CD4-positive, alpha-beta T cell (primary cell): Measurements from ENCODE around the gene IFIT1. TPM values are rescaled to one million over a fixed set of nuclear protein-coding genes. Genes with fewer than 3 reads are reported as not detected.

Experiments
- ATAC-seq: fragments of 200-7000 bp; cut with Tn5 transposase; one replicate; pipeline ENCODE4 v1.10.0; 2022; ENCODE audit warnings: mild to moderate bottlenecking; ENCODE audit not compliant: poor library complexity
- CTCF ChIA-PET: fragments of 350-600 bp; sonication (Branson Sonifier 250); formaldehyde crosslinking; loops from one replicate; lab custom pipeline; 2021; ENCODE audit warnings: antibody characterized with exemption, inconsistent platforms; lab: Charles Lee
- POLR2A ChIA-PET: fragments of 350-600 bp; sonication (Branson Sonifier 250); formaldehyde crosslinking; loops from one replicate; lab custom pipeline; 2021; ENCODE audit warnings: antibody characterized with exemption, inconsistent platforms; lab: Charles Lee
- DNase-seq, 14 experiments: peaks; one replicate each; pipeline ENCODE4 v3.0.0-alpha.2; 2013 to 2020; ENCODE audit warnings: mixed read lengths in 2 of 14
- H3K27ac ChIP-seq, 2 donors: one replicate each; pipeline versions ENCODE4 v1.5.1 to v1.7.0; 2013; ENCODE audit warnings: low read length in 2 of 2, low read depth in 1 of 2, mild to moderate bottlenecking in 1 of 2
- H3K27me3 ChIP-seq, 2 experiments: 1 replicate in 1 of 2; 2 replicates in 1 of 2; pipeline versions ENCODE4 v1.6.1 to v1.7.0; 2013; ENCODE audit warnings: low read length in 2 of 2, control low read depth in 1 of 2, mild to moderate bottlenecking in 1 of 2, moderate library complexity in 1 of 2; ENCODE audit not compliant: insufficient read depth in 2 of 2, control insufficient read depth in 1 of 2
- H3K36me3 ChIP-seq: one replicate; pipeline ENCODE4 v1.6.1; 2013; ENCODE audit warnings: low read length, control low read depth; ENCODE audit not compliant: insufficient read depth
- H3K4me1 ChIP-seq: one replicate; pipeline ENCODE4 v1.6.1; 2013; ENCODE audit warnings: low read length, control low read depth; ENCODE audit not compliant: insufficient read depth
- H3K4me3 ChIP-seq: one replicate; pipeline ENCODE4 v1.5.1; 2013; ENCODE audit warnings: mild to moderate bottlenecking, low read length, moderate library complexity
- H3K9me3 ChIP-seq, 2 experiments: 1 replicate in 1 of 2; 2 replicates in 1 of 2; pipeline versions ENCODE4 v1.6.1 to v1.7.0; 2013; ENCODE audit warnings: low read length in 2 of 2, mild to moderate bottlenecking in 2 of 2, control low read depth in 1 of 2, moderate library complexity in 1 of 2; ENCODE audit not compliant: control insufficient read depth in 1 of 2, insufficient read depth in 1 of 2
- H3K27ac Mint-ChIP-seq: one replicate; pipeline ENCODE4 v1.8.0; 2020; ENCODE audit warnings: mixed read lengths
- H3K27me3 Mint-ChIP-seq: one replicate; pipeline ENCODE4 v1.8.0; 2021; ENCODE audit warnings: mixed read lengths
- H3K36me3 Mint-ChIP-seq: one replicate; pipeline ENCODE4 v1.8.0; 2021; ENCODE audit warnings: low read depth, mixed read lengths
- H3K4me1 Mint-ChIP-seq: one replicate; pipeline ENCODE4 v1.8.0; 2021; ENCODE audit warnings: low read depth, mixed read lengths
- H3K4me3 Mint-ChIP-seq: one replicate; pipeline ENCODE4 v1.8.0; 2020; ENCODE audit warnings: mild to moderate bottlenecking, mixed read lengths
- H3K9me3 Mint-ChIP-seq: one replicate; pipeline ENCODE4 v1.8.0; 2020; ENCODE audit warnings: mixed read lengths
- intact Hi-C, 2 experiments: fragments of 100-400 bp; cut with DNase I in 1 of 2; cut with micrococcal nuclease in 1 of 2; formaldehyde crosslinking; loops; one replicate each; pipeline versions ENCODE4 v1.15.1 to v1.9.0; 2023 to 2025; cut with DNase I, micrococcal nuclease
- total RNA-seq, 174 experiments: library from RNA in 2 of 174; stranded (reverse) in 2 of 174; gene quantifications; one replicate each; pipeline ENCODE4 v1.2.3 and lab custom pipeline; 2021 to 2026
- TF ChIP-seq, protein P1 (sequence below): fragments of 200-600 bp; IDR thresholded peaks from one replicate; pipeline ENCODE4 v1.8.0; 2022; ENCODE audit warnings: antibody characterized with exemption, mild to moderate bottlenecking

IFIT1 gene
- total RNA-seq, 2 experiments from 2014 or later = 5.1 to 6.2 TPM

DNA sequence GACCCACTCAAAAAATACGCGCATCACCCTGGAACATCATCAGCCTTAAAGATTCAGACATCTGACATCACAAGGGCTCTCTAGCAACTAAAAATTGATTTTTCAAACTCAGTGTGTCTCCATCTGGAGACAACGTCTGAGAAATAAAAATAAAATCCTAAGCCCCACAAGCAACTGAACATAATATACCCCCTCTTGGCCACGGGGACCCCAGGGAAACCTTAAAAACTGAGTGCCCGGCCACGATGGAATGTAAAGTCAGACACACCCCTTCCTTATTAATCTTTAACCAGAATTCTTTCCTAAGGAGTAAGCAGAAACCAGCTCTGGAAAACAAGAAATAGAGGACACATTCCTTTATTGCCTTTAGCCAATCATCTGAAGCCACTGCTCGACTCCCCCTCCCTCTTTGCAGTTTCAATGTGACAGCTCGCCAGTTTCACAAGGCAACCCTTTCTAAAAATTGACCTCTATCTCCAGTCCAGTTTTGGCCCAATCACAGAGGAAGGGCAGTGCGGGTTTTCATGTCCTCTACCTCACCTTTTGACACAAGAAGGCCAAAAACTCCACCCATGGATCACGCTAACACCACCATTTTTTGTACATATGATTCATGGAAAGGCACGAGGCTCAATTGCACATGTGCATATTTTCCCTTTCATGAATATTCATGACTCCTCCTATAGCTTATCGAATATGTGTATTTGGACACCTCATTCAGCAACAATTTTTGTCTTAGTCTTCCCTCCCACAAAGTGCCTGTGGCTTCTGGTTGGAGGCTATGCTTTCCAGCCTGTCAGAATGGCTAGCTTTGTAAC is 40.4 kb upstream of the IFIT1 start:
- no peak overlapping the region for H3K27ac Mint-ChIP-seq
- Histone ChIP-seq H3K27me3 (no peaks in the 10 kb centered on the region), H3K36me3 (no peaks in the 10 kb centered on the region), H3K4me1 (no peaks in the 10 kb centered on the region), H3K27ac (no peak overlapping the region), H3K9me3 (no peaks in the 10 kb centered on the region), H3K4me3 (no peak overlapping the region)
- TF ChIP-seq, protein P1, sequence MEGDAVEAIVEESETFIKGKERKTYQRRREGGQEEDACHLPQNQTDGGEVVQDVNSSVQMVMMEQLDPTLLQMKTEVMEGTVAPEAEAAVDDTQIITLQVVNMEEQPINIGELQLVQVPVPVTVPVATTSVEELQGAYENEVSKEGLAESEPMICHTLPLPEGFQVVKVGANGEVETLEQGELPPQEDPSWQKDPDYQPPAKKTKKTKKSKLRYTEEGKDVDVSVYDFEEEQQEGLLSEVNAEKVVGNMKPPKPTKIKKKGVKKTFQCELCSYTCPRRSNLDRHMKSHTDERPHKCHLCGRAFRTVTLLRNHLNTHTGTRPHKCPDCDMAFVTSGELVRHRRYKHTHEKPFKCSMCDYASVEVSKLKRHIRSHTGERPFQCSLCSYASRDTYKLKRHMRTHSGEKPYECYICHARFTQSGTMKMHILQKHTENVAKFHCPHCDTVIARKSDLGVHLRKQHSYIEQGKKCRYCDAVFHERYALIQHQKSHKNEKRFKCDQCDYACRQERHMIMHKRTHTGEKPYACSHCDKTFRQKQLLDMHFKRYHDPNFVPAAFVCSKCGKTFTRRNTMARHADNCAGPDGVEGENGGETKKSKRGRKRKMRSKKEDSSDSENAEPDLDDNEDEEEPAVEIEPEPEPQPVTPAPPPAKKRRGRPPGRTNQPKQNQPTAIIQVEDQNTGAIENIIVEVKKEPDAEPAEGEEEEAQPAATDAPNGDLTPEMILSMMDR = no peak
- no peaks in the 10 kb centered on the region for H3K9me3 Mint-ChIP-seq
- ChIA-PET CTCF (interaction anchor here (1.2 kb wide), 1 partner anchor 67 kb away, joined by 4 read pairs; no protein-coding TSS in a partner anchor), POLR2A (interaction anchor here (0.8 to 0.9 kb wide), 2 partner anchors 13 to 21 kb away, joined by 3 to 4 read pairs; no protein-coding TSS in a partner anchor)
- intact Hi-C loops = no loop called here
- ATAC-seq = no peak
- H3K27me3 Mint-ChIP-seq = no peaks in the 10 kb centered on the region
- DNase-seq = no peak
- no peaks in the 10 kb centered on the region for H3K36me3 Mint-ChIP-seq
- H3K4me3 Mint-ChIP-seq = no peak overlapping the region
- H3K4me1 Mint-ChIP-seq = peaks cover 11% of the 10 kb centered on the region

- no peak for ATAC-seq
- Histone ChIP-seq H3K4me1 (no peaks in the 10 kb centered on the region), H3K27ac (no peak overlapping the region), H3K27me3 (no peaks in the 10 kb centered on the region), H3K4me3 (no peak overlapping the region), H3K36me3 (no peaks in the 10 kb centered on the region), H3K9me3 (no peaks in the 10 kb centered on the region)
- Mint-ChIP-seq H3K36me3 (no peaks in the 10 kb centered on the region), H3K4me3 (no peak overlapping the region), H3K27me3 (no peaks in the 10 kb centered on the region), H3K9me3 (no peaks in the 10 kb centered on the region), H3K27ac (no peak overlapping the region), H3K4me1 (peaks cover 11% of the 10 kb centered on the region)
- DNase-seq = no peak
- TF ChIP-seq, protein P1 = no peak
- POLR2A ChIA-PET = interaction anchor here (0.9 kb wide), 1 partner anchor 14 kb away, joined by 4 read pairs; no protein-coding TSS in a partner anchor
- intact Hi-C loops = no loop called here
- CTCF ChIA-PET = interaction anchor here (0.7 to 1.2 kb wide), 2 partner anchors 66 to 517 kb away, joined by 4 read pairs; no protein-coding TSS in a partner anchor
Measured at GRCh38 chr10:89352802-89353201, 39.6 kb upstream of the IFIT1 start.

GRCh38 chr10:89355394-89355931 is 37.0 kb upstream of the IFIT1 start:
- CTCF ChIA-PET = interaction anchor here (1.9 kb wide), 1 partner anchor 13 kb away, joined by 5 read pairs; no protein-coding TSS in a partner anchor

More at GRCh38 chr10:89355394-89355931, 37.0 kb upstream of the IFIT1 start:
- Histone ChIP-seq H3K4me1 (no peaks in the 10 kb centered on the region), H3K9me3 (no peaks in the 10 kb centered on the region), H3K27ac (no peak overlapping the region), H3K36me3 (no peaks in the 10 kb centered on the region), H3K27me3 (no peaks in the 10 kb centered on the region), H3K4me3 (no peak overlapping the region)
- Mint-ChIP-seq H3K4me1 (peaks cover 10% of the 10 kb centered on the region), H3K27me3 (no peaks in the 10 kb centered on the region), H3K9me3 (no peaks in the 10 kb centered on the region), H3K36me3 (no peaks in the 10 kb centered on the region), H3K4me3 (no peak overlapping the region), H3K27ac (no peak overlapping the region)
- ATAC-seq (no peak), DNase-seq (no peak)
- intact Hi-C loops = no loop called here
- POLR2A ChIA-PET = interaction anchor here (1.2 to 1.3 kb wide), 2 partner anchors 28 to 54 kb away, joined by 3 to 4 read pairs; partner anchors contain the start of genes IFIT2 and IFIT3
- TF ChIP-seq, protein P1 = no peak
